NCI-H526 treated with DMSO at 0.1 percent for 48 hours (cell line): Measurements from ENCODE around the gene NXF1.
"Not testable (repeated sequence)": the region's sequence is repeated elsewhere in the genome, so short reads cannot be mapped to it uniquely, and the experiment has no call there.

Experiments
- DNase-seq: peaks from one replicate; lab custom pipeline; 2025; lab: John Stamatoyannopoulos, UW

Gene NXF1

GRCh38 chr11:62805076-62805892, at the start of gene NXF1:
TSS of gene NXF1 (minus strand) at chr11:62805440. CDS start at chr11:62805356, 84 bp downstream.
- peak; percentile 93 for DNase-seq

GRCh38 chr11:62854013-62854824, 49.0 kb upstream of the NXF1 start:
- DNase-seq: no peak

DNA sequence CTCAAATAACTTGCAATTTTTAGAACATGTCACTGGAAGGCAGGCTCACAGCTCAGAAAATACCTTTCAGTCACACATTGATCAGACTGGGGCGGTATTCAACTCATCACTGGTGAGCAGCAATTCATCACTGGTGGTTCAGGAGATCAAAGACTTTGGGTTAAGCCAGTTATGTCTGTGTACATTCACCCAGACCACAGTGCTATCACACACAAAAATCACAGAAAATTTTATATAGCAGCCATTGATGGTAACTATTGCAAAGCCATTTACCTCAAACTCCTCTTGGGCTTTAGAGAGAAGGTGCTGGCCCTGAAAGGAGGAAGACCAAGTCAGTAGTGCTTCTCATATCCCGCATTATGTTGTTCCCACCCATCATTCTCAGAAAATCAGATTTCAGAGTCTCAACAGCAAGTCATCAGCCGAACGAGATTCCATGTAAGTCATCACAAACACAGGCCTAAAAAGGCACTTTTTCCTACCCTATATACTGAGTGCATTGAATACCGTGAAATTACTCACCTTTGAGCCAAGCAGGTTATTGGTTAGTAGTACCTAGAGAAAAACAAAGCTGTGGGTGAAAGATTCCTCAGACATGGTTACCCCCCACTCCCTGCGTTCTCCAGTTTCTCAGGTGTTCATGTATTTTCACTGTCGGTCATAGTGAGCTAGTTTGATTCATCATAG, 48.2 kb upstream of the NXF1 start:
- no peak for DNase-seq

DNA sequence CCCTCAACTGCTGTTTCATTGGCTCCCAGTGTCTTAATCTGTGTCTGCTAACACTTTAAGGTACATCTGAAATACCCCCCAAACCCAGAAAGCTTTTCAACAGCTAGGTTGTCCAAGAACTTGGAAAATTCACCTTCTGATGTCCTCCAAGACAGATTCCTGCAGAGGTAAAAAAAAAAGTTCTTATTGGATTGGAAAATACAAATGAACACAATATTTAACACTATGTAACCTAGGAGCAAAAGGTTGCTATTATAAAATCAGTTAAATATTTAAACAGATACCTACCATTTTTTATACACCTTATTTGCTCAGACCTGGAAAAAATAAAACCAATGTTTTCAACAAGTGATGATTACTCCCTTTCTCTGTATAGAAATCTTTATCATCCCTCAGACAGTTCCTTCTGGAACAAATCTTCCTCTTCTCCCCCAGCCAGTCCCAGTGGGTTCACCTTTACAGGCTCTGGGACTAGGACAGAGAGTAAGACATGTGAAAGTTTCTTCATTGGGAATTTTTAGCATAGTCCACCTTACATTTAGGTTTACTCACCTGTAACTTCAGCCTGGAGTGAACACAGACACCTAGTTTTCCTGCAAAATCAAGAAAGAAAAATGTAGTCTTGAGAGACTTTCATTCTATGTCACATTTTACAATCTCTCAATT, 47.4 kb upstream of the NXF1 start:
- no peak for DNase-seq

- no peak for DNase-seq
Observed at GRCh38 chr11:62851807-62852522, 46.7 kb upstream of the NXF1 start.

- no peak for DNase-seq
Observed at GRCh38 chr11:62850911-62851806, 45.9 kb upstream of the NXF1 start.

DNA sequence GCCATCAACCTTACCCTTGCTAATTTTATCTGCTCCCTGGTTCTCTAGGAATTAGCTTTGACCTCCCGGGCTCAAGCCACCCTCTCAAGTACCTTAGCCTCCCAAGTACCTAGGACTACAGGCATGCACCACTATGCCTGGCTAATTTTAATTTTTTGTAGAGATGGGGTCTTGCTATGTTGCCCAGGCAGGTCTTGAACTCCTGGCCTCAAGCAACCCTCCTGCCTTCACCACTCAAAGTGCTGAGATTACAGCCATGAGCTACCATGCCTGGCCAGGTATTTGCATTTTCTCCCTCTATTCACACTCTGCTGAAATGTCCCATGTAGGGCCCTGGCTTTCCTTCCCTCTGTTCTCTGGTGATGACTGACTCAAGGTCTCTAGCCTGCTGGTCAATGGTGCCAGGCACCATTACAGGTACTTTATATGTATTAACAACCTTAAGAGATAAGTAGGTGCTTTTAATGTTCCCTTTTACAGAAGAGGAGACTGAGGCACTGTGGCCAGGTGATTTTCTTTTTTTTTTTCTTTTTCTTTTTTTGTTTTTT, 42.6 kb upstream of the NXF1 start:
- no peak for DNase-seq

DNA sequence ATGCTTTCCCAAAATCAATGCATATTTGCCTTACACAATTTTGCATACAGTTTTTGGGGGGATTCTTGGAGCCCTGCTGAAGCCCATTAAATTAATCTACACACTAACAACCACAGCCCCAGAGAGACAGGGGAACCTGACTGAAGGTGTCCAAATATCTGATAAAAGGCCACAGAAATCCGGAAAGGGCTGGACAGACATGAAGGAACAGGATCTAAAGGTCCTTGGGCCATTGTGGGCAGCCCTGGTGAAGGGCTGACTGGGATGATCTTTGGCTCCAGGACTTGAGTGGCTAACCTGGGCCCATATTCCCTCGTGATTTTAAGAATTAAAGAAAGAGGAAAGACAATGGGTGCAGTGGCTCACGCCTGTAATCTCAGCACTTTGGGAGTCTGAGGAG, 40.9 kb upstream of the NXF1 start:
- no peak for DNase-seq

- no peak for DNase-seq
Observed at GRCh38 chr11:62844154-62844553, 38.9 kb upstream of the NXF1 start.

DNA sequence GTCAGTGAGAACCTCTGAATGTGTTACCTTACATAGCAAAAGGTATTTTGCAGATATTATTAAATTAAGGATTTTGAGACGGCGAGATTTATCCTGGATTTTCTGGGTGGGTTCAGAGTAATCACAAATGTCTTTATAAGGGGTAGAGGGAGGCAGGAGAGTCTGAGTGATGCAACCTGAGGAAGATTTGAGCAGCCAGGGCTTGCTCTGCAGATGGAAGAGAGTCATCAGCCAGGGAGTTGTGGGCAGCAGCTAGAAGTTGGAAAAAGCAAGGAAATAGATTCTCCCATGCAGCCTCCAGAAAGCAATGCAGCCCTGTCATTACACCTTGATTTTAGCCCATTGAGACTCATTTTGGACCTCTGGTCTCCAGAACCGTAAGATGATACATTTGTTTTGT, 38.2 kb upstream of the NXF1 start:
- DNase-seq: no peak

GRCh38 chr11:62842891-62843290, 37.7 kb upstream of the NXF1 start:
- DNase-seq: not testable (repeated sequence)

DNA sequence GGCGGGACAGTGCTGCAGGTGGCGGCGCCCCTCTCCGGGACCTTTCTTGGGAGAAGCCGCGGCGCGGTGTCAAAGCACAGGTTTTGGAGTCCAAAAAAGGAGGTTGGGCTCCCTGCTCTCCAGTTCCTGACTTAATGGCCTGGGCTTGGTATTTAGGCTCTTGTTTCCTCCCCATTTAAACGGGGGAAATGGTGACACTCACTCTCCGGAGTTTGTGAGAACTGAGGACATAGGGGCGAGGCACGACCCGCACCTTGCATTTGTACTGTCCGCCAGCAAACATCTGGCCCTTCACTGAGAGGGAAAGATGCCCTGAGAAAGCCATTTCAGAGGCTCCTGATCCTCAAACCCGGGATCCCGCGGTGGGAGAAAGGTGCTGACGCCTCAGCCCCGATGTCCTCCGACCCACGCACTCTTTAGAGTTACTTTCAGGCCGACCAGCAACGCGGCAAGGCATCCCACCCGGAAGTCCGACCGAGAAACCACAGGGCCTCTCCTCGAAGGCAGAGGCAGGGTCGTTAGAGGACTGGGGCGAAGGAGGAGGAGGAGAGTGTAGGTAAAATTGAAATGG, 37.0 kb upstream of the NXF1 start:
- DNase-seq: no peak

DNA sequence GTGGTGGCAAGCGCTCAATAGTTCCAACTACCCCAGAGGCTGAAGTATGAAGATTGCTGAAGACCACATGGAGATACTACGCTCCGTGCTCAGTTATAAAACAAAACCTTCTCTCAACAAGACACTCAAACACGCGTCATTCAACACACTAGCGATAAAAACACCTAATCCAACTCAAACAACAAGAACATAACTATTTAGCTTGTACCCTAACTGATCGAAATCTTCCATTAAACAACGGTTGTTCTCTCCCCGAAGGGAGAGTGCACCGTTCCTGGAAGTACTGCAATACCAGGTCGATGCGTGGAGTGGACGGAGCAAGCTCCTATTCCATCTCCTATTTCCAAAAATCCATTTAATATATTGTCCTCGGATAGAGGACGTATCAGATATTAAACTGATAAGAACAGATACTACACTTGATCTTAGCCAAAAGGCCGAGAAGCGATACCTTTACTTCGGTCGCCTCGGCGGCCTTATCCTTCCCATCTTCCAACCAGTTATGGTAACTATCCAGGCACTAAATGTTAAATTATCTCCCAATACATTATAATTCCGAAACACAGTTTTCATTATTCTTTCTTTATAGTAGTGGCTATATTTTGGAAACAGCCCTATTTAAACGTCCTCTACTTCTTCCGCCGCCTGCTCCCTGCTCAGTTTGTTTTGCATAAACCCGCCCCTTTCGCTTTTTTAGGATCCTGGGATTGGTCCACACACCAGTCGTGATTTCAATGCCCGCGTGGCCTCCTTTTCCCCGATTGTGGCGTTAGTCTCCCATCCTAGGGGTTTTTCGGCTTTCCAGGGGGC, 36.3 kb upstream of the NXF1 start:
- peak; percentile 100 for DNase-seq

DNA sequence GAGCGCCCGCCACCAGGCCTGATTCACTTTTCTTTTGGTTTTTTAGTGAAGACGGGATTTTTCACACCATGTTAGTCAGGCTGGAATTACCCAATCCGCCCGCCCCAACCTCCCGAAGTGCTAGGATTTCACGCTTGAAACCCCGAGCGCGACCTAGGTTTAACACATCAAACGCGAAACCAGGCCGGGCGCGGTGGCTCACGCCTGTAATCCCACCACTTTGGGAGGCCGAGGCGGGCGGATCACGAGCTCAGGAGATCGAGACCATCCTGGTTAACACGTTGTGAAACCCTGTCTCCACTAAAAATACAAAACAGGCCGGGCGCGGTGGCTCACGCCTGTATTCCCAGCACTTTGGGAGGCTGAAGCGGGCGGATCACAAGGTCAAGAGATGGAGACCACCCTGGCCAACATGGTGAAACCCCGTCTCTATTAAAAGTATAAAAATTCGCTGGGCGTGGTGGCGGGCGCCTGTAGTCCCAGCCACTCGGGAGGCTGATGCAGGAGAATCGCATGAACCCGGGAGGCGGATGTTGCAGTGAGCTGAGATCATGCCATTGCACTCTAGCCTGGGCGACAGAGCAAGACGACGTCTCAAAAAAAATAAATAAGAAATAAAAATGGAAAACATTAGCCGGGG, 35.6 kb upstream of the NXF1 start:
- peak; percentile 98 for DNase-seq

DNA sequence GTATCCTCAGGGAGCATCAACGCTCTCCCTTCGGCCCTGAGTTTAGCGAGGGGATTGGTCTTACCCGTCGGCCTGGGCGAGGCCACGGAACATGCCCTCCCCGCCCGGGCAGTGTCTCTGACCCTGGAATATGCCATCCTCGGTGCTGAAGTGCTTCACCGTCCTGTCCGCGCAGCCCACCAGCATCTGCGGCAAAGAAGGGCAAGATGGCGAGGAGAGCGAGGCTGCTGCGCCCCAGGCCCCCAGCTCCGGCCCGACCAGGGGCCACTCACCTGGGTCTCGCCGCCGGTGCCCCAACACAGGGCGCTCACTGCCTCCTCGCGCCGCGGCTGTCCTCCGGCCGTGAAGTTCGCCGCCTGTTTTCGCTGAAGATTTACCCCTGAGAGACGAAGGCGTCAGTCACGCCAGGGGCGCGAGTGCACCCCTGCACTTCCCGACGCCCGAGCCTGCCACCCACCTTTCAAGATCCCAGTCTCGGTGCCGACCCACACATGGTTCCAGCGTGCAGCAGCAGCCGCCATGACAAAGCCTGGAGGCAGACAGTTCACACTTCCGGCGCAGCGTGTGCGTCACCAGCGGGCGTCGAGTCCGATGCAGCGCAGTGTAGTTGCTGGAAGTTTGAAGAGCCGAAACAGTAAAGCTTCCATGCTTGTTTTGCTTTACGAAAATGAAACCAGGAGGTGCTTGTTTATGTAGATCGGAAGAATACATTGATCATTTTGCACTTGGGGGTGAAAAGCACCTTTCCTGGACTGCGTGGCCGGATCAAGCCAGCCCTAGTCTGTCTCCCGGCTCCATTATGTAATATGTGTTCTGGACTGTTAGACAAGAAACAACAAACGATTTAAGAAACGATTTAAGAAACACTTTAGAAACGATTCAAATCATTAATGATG, 34.1 kb upstream of the NXF1 start, which contains the start of gene WDR74:
Gene WDR74, minus strand, starts transcription at position 541 of the 896 bp plus-strand sequence. Its CDS starts 20 bp downstream, at position 521.
- DNase-seq: peak; percentile 94

GRCh38 chr11:62835336-62835735, 30.1 kb upstream of the NXF1 start:
- no peak for DNase-seq
